ENCODE data around the gene ANXA11.

Gene ANXA11

GRCh38 chr10:80104066-80104926 lies 101.0 kb downstream of the ANXA11 start:
- DNase-seq (ENCODE audit: low spot score): no peak
